ENCODE measurements around the gene PRKG1. TPM values are rescaled to one million over a fixed set of nuclear protein-coding genes. Genes with fewer than 3 reads are reported as not detected.

PRKG1 gene
- total and polyA plus RNA-seq, 2 of the 4 experiments (the other 2 are of a cell fraction), result 3.5 to 18.3 TPM

GRCh38 chr10:51242393-51242792, 168.1 kb downstream of the PRKG1 start:
- DNase-seq (no peak), ATAC-seq (ENCODE audit: low read depth) (no peak)
- H4K91ac ChIP-seq (ENCODE audit: insufficient read depth, low read depth, low read length), result no peak overlapping the region
- H2BK5ac ChIP-seq (ENCODE audit: low read depth, low read length, poor library complexity, severe bottlenecking), result no peak overlapping the region
- H3K79me1 ChIP-seq (ENCODE audit: low read depth in 1 of 2, low read length in 2 of 2), result peaks cover 0 to 13% of the 10 kb centered on the region in 2 experiments; a peak in 2 of 4 replicates
- intact Hi-C loops (cut with micrococcal nuclease) (no loop called here), in situ Hi-C loops (cut with MboI; ENCODE audit: low sequenced_read_pairs) (no loop called here), dilution Hi-C loops (cut with HindIII; ENCODE audit: low sequenced_read_pairs, unreplicated experiment) (no loop called here)
- no peak overlapping the region for H4K8ac ChIP-seq (ENCODE audit: low read depth in 2 of 2, low read length in 2 of 2)
- H3K4ac ChIP-seq (ENCODE audit: low read depth, low read length), result no peak overlapping the region
- H3K36me3 ChIP-seq (ENCODE audit: control insufficient read depth, insufficient read depth, low read length), result no peaks in the 10 kb centered on the region
- no peak overlapping the region for H3K18ac ChIP-seq (ENCODE audit: low read depth, low read length)
- H3K4me2 ChIP-seq (ENCODE audit: low read depth, low read length), result no peak overlapping the region
- BruUV-seq (replicated peaks), result no TSS peak
- H3K14ac ChIP-seq (replicated peaks; ENCODE audit: low read depth, low read length), result no peak overlapping the region
- H2BK20ac ChIP-seq (ENCODE audit: low read depth, low read length), result no peak overlapping the region
- no peak overlapping the region for H3K23ac ChIP-seq (ENCODE audit: low read depth, low read length)
- H2AK5ac ChIP-seq (ENCODE audit: low read depth, low read length), result no peak overlapping the region
- no peak for TF ChIP-seq MXI1 (IDR thresholded peaks at IDR 0.05; ENCODE audit: borderline replicate concordance, low read depth, low read length)
- no peak for TF ChIP-seq RFX5 (IDR thresholded peaks at IDR 0.05; ENCODE audit: low read depth, low read length)
- TF ChIP-seq BHLHE40 (IDR thresholded peaks at IDR 0.05; ENCODE audit: low read depth, low read length), result no peak
- no peak for TF ChIP-seq CHD1 (IDR thresholded peaks at IDR 0.05; ENCODE audit: low read depth, low read length)
- TF ChIP-seq NFE2L2 (IDR thresholded peaks at IDR 0.05; ENCODE audit: low read depth, low read length), result no peak
- TF ChIP-seq ELK1 (IDR thresholded peaks at IDR 0.05; ENCODE audit: borderline replicate concordance, low read depth, low read length), result no peak
- no peak for TF ChIP-seq POLR2A (IDR thresholded peaks at IDR 0.05; ENCODE audit: low read depth, low read length)
- no peak for TF ChIP-seq SMC3 (IDR thresholded peaks at IDR 0.05; ENCODE audit: low read depth, low read length)
- TF ChIP-seq RCOR1 (IDR thresholded peaks at IDR 0.05; ENCODE audit: insufficient replicate concordance, low read length), result no peak
- no peak for TF ChIP-seq CEBPB (IDR thresholded peaks at IDR 0.05; ENCODE audit: low read depth, low read length)
- TF ChIP-seq CTCF (conservative IDR thresholded peaks at IDR 0.05; ENCODE audit: low read depth, low read length), result no peak
- no peak for TF ChIP-seq FOS (IDR thresholded peaks at IDR 0.05; ENCODE audit: low read depth, low read length)
- no peaks in the 10 kb centered on the region for H3K4me1 ChIP-seq (ENCODE audit: control insufficient read depth, insufficient read depth, low read length)
- no peak overlapping the region for H2AK9ac ChIP-seq (replicated peaks; ENCODE audit: low read depth, low read length, poor library complexity)
- no peak overlapping the region for H2BK120ac ChIP-seq (ENCODE audit: low read depth, low read length)
- H3K4me3 ChIP-seq (ENCODE audit: insufficient read depth, low read depth, low read length), result no peak overlapping the region
- no peaks in the 10 kb centered on the region for H3K9me1 ChIP-seq (ENCODE audit: insufficient read depth, low read length)
- no CpG with 5 or more reads among the region's 2 CpGs for WGBS, 2 experiments (ENCODE audit: extremely low coverage in 2 of 2, insufficient read length in 1 of 2)
- POLR2A ChIA-PET (ENCODE audit: unreplicated experiment), result no interaction called here
- H4K20me1 ChIP-seq (ENCODE audit: insufficient read depth, low read length), result no peaks in the 10 kb centered on the region
- H4K5ac ChIP-seq (ENCODE audit: low read depth, low read length), result no peak overlapping the region
- H2BK15ac ChIP-seq (ENCODE audit: low read depth, low read length), result no peak overlapping the region
- CTCF ChIA-PET, result no interaction called here
- no peak overlapping the region for H3K56ac ChIP-seq (ENCODE audit: extremely low read depth, insufficient read depth, low read length)
- no peak overlapping the region for H3K27ac ChIP-seq (ENCODE audit: insufficient read depth, low read length)
- no peaks in the 10 kb centered on the region for H3K27me3 ChIP-seq (ENCODE audit: control insufficient read depth, insufficient read depth, low read length)
- no peak overlapping the region for H2AFZ ChIP-seq (replicated peaks; ENCODE audit: low read length, poor library complexity)
- no peak overlapping the region for H3K9ac ChIP-seq (ENCODE audit: low read depth, low read length)
- H3K9me3 ChIP-seq (ENCODE audit: control insufficient read depth, insufficient read depth, low read length), result no peaks in the 10 kb centered on the region
